ENCODE measurements around the gene ATG14. TPM values are rescaled to one million over a fixed set of nuclear protein-coding genes. Genes with fewer than 3 reads are reported as not detected.
A peak's percentile ranks its signal among the peaks of the same experiment; 100 is the strongest.

Gene ATG14
- total RNA-seq, 1 experiment from 2014 or later = 8.1 TPM

DNA sequence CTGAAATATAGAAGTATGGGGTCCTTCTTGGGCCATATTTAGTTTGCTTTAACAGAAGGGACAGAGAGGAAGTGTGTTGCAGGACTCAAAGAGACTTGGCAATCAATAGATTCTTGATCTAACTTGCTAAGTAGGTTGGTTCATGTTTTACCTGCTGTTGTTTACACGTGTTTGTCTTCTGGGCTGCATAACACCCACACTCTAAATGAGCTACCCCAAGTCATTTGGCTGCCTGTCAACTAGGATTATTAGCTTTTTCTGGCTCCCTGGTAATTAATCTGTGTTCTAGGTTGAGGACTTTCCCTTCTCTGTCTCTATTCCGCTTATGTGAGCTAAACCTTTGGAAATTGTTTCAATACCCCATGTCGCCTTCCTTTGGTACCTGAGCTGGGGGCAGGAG lies 38.9 kb upstream of the ATG14 start:
- Mint-ChIP-seq H3K27me3 (ENCODE audit: unreplicated experiment) (no peaks in the 10 kb centered on the region), H3K9me3 (ENCODE audit: low read depth, unreplicated experiment) (no peaks in the 10 kb centered on the region), H3K4me3 (ENCODE audit: low read depth, unreplicated experiment) (no peak overlapping the region), H3K4me1 (ENCODE audit: low read depth, unreplicated experiment) (peaks cover 41% of the 10 kb centered on the region), H3K36me3 (ENCODE audit: insufficient read depth, unreplicated experiment) (no peaks in the 10 kb centered on the region), H3K27ac (ENCODE audit: unreplicated experiment) (no peak overlapping the region)
- CTCF ChIA-PET = interaction anchor here (0.7 to 1.1 kb wide), 3 partner anchors 11 to 107 kb away, joined by 3 to 4 read pairs (median 3); no protein-coding TSS in a partner anchor
- TF ChIP-seq CTCF (IDR thresholded peaks at IDR 0.05; ENCODE audit: unreplicated experiment) = no peak
- DNase-seq = no peak
- no TSS peak for BruUV-seq (replicated peaks)
- intact Hi-C loops (cut with micrococcal nuclease; ENCODE audit: unreplicated experiment) = loop anchor here (10.0 kb wide), 1 partner anchor 144 kb away; no protein-coding TSS in a partner anchor

DNA sequence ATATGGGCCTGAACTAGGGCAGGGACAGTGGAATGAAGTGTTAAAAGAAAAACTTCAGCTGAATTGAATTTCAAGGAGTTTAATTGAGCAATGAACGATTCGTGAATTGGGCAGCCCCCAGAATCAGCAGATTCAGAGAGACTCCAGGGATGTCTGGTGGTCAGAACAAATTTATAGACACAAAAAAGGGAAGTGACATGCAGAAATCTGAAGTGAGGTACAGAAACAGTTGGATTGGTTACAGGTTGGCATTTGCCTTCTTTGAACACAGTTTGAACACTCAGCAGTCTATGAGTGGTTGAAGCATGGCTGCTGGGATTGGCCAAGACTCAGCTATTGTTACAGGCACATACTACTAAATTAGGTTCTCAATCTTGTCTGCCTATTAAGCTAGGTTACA lies 38.5 kb upstream of the ATG14 start:
- Mint-ChIP-seq H3K36me3 (ENCODE audit: insufficient read depth, unreplicated experiment) (no peaks in the 10 kb centered on the region), H3K4me3 (ENCODE audit: low read depth, unreplicated experiment) (no peak overlapping the region), H3K27me3 (ENCODE audit: unreplicated experiment) (no peaks in the 10 kb centered on the region), H3K9me3 (ENCODE audit: low read depth, unreplicated experiment) (no peaks in the 10 kb centered on the region), H3K4me1 (ENCODE audit: low read depth, unreplicated experiment) (peaks cover 40% of the 10 kb centered on the region), H3K27ac (ENCODE audit: unreplicated experiment) (no peak overlapping the region)
- no peak for DNase-seq
- no peak for TF ChIP-seq CTCF (IDR thresholded peaks at IDR 0.05; ENCODE audit: unreplicated experiment)
- CTCF ChIA-PET = interaction anchor here (0.7 to 1.1 kb wide), 2 partner anchors 12 to 107 kb away, joined by 3 to 4 read pairs; no protein-coding TSS in a partner anchor
- intact Hi-C loops (cut with micrococcal nuclease; ENCODE audit: unreplicated experiment) = loop anchor here (10.0 kb wide), 1 partner anchor 145 kb away; no protein-coding TSS in a partner anchor
- BruUV-seq (replicated peaks) = no TSS peak

GRCh38 chr14:55449116-55449515 lies 37.5 kb upstream of the ATG14 start:
- Mint-ChIP-seq H3K4me3 (ENCODE audit: low read depth, unreplicated experiment) (no peak overlapping the region), H3K36me3 (ENCODE audit: insufficient read depth, unreplicated experiment) (no peaks in the 10 kb centered on the region), H3K9me3 (ENCODE audit: low read depth, unreplicated experiment) (no peaks in the 10 kb centered on the region), H3K27me3 (ENCODE audit: unreplicated experiment) (no peaks in the 10 kb centered on the region), H3K4me1 (ENCODE audit: low read depth, unreplicated experiment) (peaks cover 30% of the 10 kb centered on the region), H3K27ac (ENCODE audit: unreplicated experiment) (no peak overlapping the region)
- no peak for TF ChIP-seq CTCF (IDR thresholded peaks at IDR 0.05; ENCODE audit: unreplicated experiment)
- DNase-seq = no peak
- intact Hi-C loops (cut with micrococcal nuclease; ENCODE audit: unreplicated experiment) = loop anchor here (5.0 kb wide), 1 partner anchor 233 kb away; no protein-coding TSS in a partner anchor
- CTCF ChIA-PET = no interaction called here
- BruUV-seq (replicated peaks) = no TSS peak

GRCh38 chr14:55448141-55448614 lies 36.5 kb upstream of the ATG14 start:
- H3K27ac Mint-ChIP-seq (ENCODE audit: unreplicated experiment) = no peak overlapping the region
- H3K36me3 Mint-ChIP-seq (ENCODE audit: insufficient read depth, unreplicated experiment) = no peaks in the 10 kb centered on the region
- peak; percentile 32 for DNase-seq
- intact Hi-C loops (cut with micrococcal nuclease; ENCODE audit: unreplicated experiment) = loop anchor here (5.0 kb wide), 1 partner anchor 234 kb away; no protein-coding TSS in a partner anchor
- no peak overlapping the region for H3K4me3 Mint-ChIP-seq (ENCODE audit: low read depth, unreplicated experiment)
- no TSS peak for BruUV-seq (replicated peaks)
- no peaks in the 10 kb centered on the region for H3K27me3 Mint-ChIP-seq (ENCODE audit: unreplicated experiment)
- peaks cover 24% of the 10 kb centered on the region for H3K4me1 Mint-ChIP-seq (ENCODE audit: low read depth, unreplicated experiment)
- no peaks in the 10 kb centered on the region for H3K9me3 Mint-ChIP-seq (ENCODE audit: low read depth, unreplicated experiment)
- TF ChIP-seq CTCF (IDR thresholded peaks at IDR 0.05; ENCODE audit: unreplicated experiment) = no peak
- CTCF ChIA-PET = interaction anchor here (0.7 kb wide), 1 partner anchor 256 kb away, joined by 3 read pairs; no protein-coding TSS in a partner anchor
